Measurements from ENCODE around the gene PCDH12.

Gene PCDH12

GRCh38 chr5:141958113-141958512, at the start of gene PCDH12:
PCDH12 (minus strand) TSS chr5:141958202; CDS start chr5:141957851, 351 bp downstream.
- Histone ChIP-seq H3K4me3 (ENCODE audit: low read length) (no peak within 1 kb of the TSS), H3K27me3 (replicated peaks; ENCODE audit: control insufficient read depth, insufficient read depth, low read length) (no peaks in the 10 kb centered on the region), H3K9me3 (ENCODE audit: control insufficient read depth, low read length) (no peaks in the 10 kb centered on the region), H3K4me1 (ENCODE audit: control insufficient read depth, insufficient read depth, low read length) (no peaks in the 10 kb centered on the region), H3K36me3 (ENCODE audit: control insufficient read depth, insufficient read depth, low read length, severe bottlenecking) (no peaks in the 10 kb centered on the region), H3K9ac (ENCODE audit: low read length) (peak within 1 kb of the TSS; percentile 28)
- no peak for DNase-seq (ENCODE audit: low read depth)

- Histone ChIP-seq H3K9ac (ENCODE audit: low read length) (no peak overlapping the region), H3K36me3 (ENCODE audit: control insufficient read depth, insufficient read depth, low read length, severe bottlenecking) (peaks cover 44% of the 10 kb centered on the region), H3K27me3 (replicated peaks; ENCODE audit: control insufficient read depth, insufficient read depth, low read length) (no peaks in the 10 kb centered on the region), H3K4me3 (ENCODE audit: low read length) (no peak overlapping the region), H3K9me3 (ENCODE audit: control insufficient read depth, low read length) (no peaks in the 10 kb centered on the region), H3K4me1 (ENCODE audit: control insufficient read depth, insufficient read depth, low read length) (peaks cover 4% of the 10 kb centered on the region)
- no peak for DNase-seq (ENCODE audit: low read depth)
These were observed 49.2 kb upstream of the PCDH12 start for GRCh38 chr5:142007237-142007544.

- Histone ChIP-seq H3K9me3 (ENCODE audit: control insufficient read depth, low read length) (no peaks in the 10 kb centered on the region), H3K4me1 (ENCODE audit: control insufficient read depth, insufficient read depth, low read length) (no peaks in the 10 kb centered on the region), H3K36me3 (ENCODE audit: control insufficient read depth, insufficient read depth, low read length, severe bottlenecking) (peaks cover 49% of the 10 kb centered on the region), H3K4me3 (ENCODE audit: low read length) (no peak overlapping the region), H3K27me3 (replicated peaks; ENCODE audit: control insufficient read depth, insufficient read depth, low read length) (no peaks in the 10 kb centered on the region), H3K9ac (ENCODE audit: low read length) (no peak overlapping the region)
- no peak for DNase-seq (ENCODE audit: low read depth)
These were observed 48.6 kb upstream of the PCDH12 start for GRCh38 chr5:142006363-142007236.

DNA sequence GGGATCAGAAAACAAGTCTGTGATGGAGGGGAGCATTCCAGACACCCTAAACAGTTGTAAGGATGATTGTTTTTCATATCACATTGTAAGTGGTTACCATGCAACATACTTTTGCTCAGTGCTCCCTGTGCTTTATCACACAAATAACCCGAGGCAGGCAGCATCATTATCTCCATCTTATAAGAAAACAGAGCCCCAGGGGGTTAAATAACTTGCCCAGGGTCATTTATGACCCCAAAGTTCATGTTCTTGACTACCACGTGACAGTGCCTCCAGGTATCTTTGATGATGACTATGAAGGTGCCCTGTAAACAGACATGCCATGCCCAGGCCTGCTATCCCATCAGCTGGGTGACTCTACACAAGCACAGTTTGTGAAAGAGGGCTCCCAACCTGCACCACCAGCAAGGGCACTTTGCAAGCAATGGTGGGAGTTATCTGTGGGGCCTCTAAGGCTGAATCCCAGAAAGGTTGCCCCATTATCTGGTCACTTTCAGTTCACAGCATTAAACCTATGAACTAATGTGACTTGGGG, 45.3 kb upstream of the PCDH12 start:
- H3K9me3 ChIP-seq (ENCODE audit: control insufficient read depth, low read length) = no peaks in the 10 kb centered on the region
- H3K36me3 ChIP-seq (ENCODE audit: control insufficient read depth, insufficient read depth, low read length, severe bottlenecking) = peaks cover 64% of the 10 kb centered on the region
- no peak overlapping the region for H3K9ac ChIP-seq (ENCODE audit: low read length)
- no peak for DNase-seq (ENCODE audit: low read depth)
- H3K27me3 ChIP-seq (replicated peaks; ENCODE audit: control insufficient read depth, insufficient read depth, low read length) = no peaks in the 10 kb centered on the region
- H3K4me3 ChIP-seq (ENCODE audit: low read length) = no peak overlapping the region
- no peaks in the 10 kb centered on the region for H3K4me1 ChIP-seq (ENCODE audit: control insufficient read depth, insufficient read depth, low read length)

GRCh38 chr5:142000704-142001484, 42.9 kb upstream of the PCDH12 start:
- DNase-seq (ENCODE audit: low read depth) = peak; percentile 13
- Histone ChIP-seq H3K9me3 (ENCODE audit: control insufficient read depth, low read length) (no peaks in the 10 kb centered on the region), H3K4me3 (ENCODE audit: low read length) (no peak overlapping the region), H3K36me3 (ENCODE audit: control insufficient read depth, insufficient read depth, low read length, severe bottlenecking) (peaks cover 75% of the 10 kb centered on the region), H3K4me1 (ENCODE audit: control insufficient read depth, insufficient read depth, low read length) (no peaks in the 10 kb centered on the region), H3K27me3 (replicated peaks; ENCODE audit: control insufficient read depth, insufficient read depth, low read length) (no peaks in the 10 kb centered on the region), H3K9ac (ENCODE audit: low read length) (peak overlapping the region; percentile 15)

GRCh38 chr5:142000173-142000572, 42.2 kb upstream of the PCDH12 start:
- Histone ChIP-seq H3K4me1 (ENCODE audit: control insufficient read depth, insufficient read depth, low read length) (peaks cover under 1% of the 10 kb centered on the region), H3K36me3 (ENCODE audit: control insufficient read depth, insufficient read depth, low read length, severe bottlenecking) (peaks cover 69% of the 10 kb centered on the region), H3K9me3 (ENCODE audit: control insufficient read depth, low read length) (no peaks in the 10 kb centered on the region), H3K4me3 (ENCODE audit: low read length) (no peak overlapping the region), H3K9ac (ENCODE audit: low read length) (no peak overlapping the region), H3K27me3 (replicated peaks; ENCODE audit: control insufficient read depth, insufficient read depth, low read length) (no peaks in the 10 kb centered on the region)
- DNase-seq (ENCODE audit: low read depth) = no peak

GRCh38 chr5:141997358-141997960, 39.5 kb upstream of the PCDH12 start:
- DNase-seq (ENCODE audit: low read depth) = no peak
- peaks cover 60% of the 10 kb centered on the region for H3K36me3 ChIP-seq (ENCODE audit: control insufficient read depth, insufficient read depth, low read length, severe bottlenecking)
- no peaks in the 10 kb centered on the region for H3K27me3 ChIP-seq (replicated peaks; ENCODE audit: control insufficient read depth, insufficient read depth, low read length)
- no peak overlapping the region for H3K4me3 ChIP-seq (ENCODE audit: low read length)
- H3K4me1 ChIP-seq (ENCODE audit: control insufficient read depth, insufficient read depth, low read length) = peaks cover 15% of the 10 kb centered on the region
- no peaks in the 10 kb centered on the region for H3K9me3 ChIP-seq (ENCODE audit: control insufficient read depth, low read length)
- H3K9ac ChIP-seq (ENCODE audit: low read length) = no peak overlapping the region

DNA sequence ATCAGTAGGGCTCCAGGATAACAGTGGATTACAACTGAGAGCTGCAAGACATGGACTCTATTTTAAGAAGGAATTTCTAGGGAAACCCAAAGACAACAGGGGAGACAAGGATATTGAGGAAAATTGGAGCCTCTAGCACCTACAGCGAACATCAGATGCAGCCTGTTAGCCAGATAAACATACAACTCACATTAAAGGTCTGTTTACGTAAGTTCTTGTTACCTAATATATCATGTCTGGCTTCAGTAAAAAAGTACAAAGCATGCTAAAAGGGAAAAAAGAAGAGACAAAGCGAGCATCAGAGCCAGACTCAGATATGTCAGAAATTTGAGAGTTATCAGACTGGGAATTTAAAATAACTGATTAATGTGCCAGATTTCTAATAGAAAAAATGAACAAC, 37.7 kb upstream of the PCDH12 start:
- H3K9me3 ChIP-seq (ENCODE audit: control insufficient read depth, low read length) = no peaks in the 10 kb centered on the region
- H3K27me3 ChIP-seq (replicated peaks; ENCODE audit: control insufficient read depth, insufficient read depth, low read length) = no peaks in the 10 kb centered on the region
- no peak overlapping the region for H3K9ac ChIP-seq (ENCODE audit: low read length)
- H3K36me3 ChIP-seq (ENCODE audit: control insufficient read depth, insufficient read depth, low read length, severe bottlenecking) = peaks cover 48% of the 10 kb centered on the region
- H3K4me1 ChIP-seq (ENCODE audit: control insufficient read depth, insufficient read depth, low read length) = peaks cover 15% of the 10 kb centered on the region
- H3K4me3 ChIP-seq (ENCODE audit: low read length) = no peak overlapping the region
- DNase-seq (ENCODE audit: low read depth) = no peak

GRCh38 chr5:141994511-141995136, 36.6 kb upstream of the PCDH12 start:
- Histone ChIP-seq H3K27me3 (replicated peaks; ENCODE audit: control insufficient read depth, insufficient read depth, low read length) (no peaks in the 10 kb centered on the region), H3K4me1 (ENCODE audit: control insufficient read depth, insufficient read depth, low read length) (peaks cover 15% of the 10 kb centered on the region), H3K9ac (ENCODE audit: low read length) (no peak overlapping the region), H3K4me3 (ENCODE audit: low read length) (no peak overlapping the region), H3K9me3 (ENCODE audit: control insufficient read depth, low read length) (no peaks in the 10 kb centered on the region), H3K36me3 (ENCODE audit: control insufficient read depth, insufficient read depth, low read length, severe bottlenecking) (peaks cover 47% of the 10 kb centered on the region)
- no peak for DNase-seq (ENCODE audit: low read depth)

DNA sequence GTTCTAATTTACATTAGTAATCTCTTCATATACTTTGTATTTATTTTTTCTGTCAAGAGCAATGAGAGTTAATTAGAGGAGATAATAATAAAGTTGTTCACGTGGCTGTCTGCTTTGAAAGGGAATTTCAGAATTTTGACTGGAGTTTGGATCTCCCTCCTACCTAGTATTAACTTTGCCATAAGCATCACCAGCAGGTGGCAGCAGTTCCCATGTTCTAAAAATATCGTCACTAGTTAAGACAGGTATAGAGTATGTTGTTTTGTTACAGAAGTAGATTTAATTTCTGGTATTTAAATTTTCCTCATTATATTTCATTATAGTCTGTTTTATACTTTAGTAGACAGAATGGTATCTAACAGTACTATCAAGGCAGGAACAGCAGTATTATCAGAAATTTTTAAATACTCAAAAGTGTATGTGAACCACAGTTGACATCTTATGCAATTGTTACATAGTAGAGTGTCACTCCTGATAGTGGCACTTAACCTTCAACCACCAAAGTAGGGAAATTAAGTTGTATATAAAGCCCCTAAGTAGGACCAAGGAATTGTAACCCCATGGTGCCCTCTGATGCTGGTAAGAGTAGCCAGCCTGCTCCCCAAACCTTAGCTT, 34.5 kb upstream of the PCDH12 start:
- no peak overlapping the region for H3K9ac ChIP-seq (ENCODE audit: low read length)
- H3K9me3 ChIP-seq (ENCODE audit: control insufficient read depth, low read length) = no peaks in the 10 kb centered on the region
- no peaks in the 10 kb centered on the region for H3K27me3 ChIP-seq (replicated peaks; ENCODE audit: control insufficient read depth, insufficient read depth, low read length)
- no peak overlapping the region for H3K4me3 ChIP-seq (ENCODE audit: low read length)
- H3K36me3 ChIP-seq (ENCODE audit: control insufficient read depth, insufficient read depth, low read length, severe bottlenecking) = peaks cover 51% of the 10 kb centered on the region
- H3K4me1 ChIP-seq (ENCODE audit: control insufficient read depth, insufficient read depth, low read length) = peaks cover 18% of the 10 kb centered on the region
- DNase-seq (ENCODE audit: low read depth) = peak; percentile 85

Data from adipocyte (in vitro differentiated cells).